ENCODE data around the gene SGTA. TPM values are rescaled to one million over a fixed set of nuclear protein-coding genes. Genes with fewer than 3 reads are reported as not detected.

SGTA gene
- total RNA-seq, 2 experiments from 2014 or later: 51.0 to 51.1 TPM

DNA sequence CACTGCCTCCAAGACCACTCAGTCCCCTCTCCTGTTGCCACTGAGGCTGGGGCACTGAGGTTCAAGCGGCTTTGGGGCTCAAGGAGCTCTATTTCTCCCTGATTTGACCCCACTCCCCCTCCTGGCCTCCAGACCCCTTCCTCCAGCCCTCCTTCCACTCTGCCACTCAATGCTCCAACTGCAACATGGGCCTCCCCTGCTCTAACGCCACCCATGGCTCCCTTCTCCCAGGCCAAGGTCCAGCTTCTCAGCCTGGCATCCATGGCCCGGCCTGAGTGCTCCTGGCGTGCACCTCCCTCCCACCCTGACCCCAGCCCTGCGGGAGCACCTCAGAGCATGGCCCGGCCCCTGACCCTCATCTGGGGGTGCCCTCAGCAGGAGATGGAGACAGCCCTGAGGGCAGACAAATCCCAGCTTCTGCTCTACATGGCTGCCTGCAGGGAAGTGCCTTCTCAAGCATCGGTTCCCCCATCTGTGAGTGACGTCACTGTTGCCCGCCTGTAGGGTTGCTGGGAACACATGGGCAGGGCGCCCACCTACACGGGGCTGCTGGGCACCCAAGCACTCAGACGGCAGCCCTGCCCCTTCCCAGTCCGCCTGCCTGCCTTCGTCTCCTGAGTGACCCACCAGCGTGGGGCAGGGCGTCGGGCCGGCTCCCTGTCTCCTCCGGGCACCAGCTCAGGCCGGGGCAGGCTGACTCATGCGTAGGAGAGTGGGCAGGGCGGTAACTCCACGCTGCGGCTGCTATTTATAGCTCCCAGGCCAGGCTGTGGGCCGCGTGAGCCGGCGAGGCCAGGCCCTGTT lies 60.3 kb downstream of the SGTA start:
- no peak overlapping the region for H3K27ac Mint-ChIP-seq
- peaks cover 6% of the 10 kb centered on the region for H3K4me1 Mint-ChIP-seq (ENCODE audit: low read depth)
- H3K9me3 Mint-ChIP-seq (ENCODE audit: insufficient read depth): no peaks in the 10 kb centered on the region
- POLR2A ChIA-PET: no interaction called here
- DNase-seq: no peak
- CTCF ChIA-PET: interaction anchor here (0.8 to 1.4 kb wide), 2 partner anchors 15 to 74 kb away, joined by 3 to 4 read pairs; no protein-coding TSS in a partner anchor
- H3K4me3 Mint-ChIP-seq: no peak overlapping the region
- no peak for ATAC-seq
- no peaks in the 10 kb centered on the region for H3K36me3 Mint-ChIP-seq (ENCODE audit: low read depth)
- peaks cover 25% of the 10 kb centered on the region for H3K27me3 Mint-ChIP-seq (ENCODE audit: low read depth)

DNA sequence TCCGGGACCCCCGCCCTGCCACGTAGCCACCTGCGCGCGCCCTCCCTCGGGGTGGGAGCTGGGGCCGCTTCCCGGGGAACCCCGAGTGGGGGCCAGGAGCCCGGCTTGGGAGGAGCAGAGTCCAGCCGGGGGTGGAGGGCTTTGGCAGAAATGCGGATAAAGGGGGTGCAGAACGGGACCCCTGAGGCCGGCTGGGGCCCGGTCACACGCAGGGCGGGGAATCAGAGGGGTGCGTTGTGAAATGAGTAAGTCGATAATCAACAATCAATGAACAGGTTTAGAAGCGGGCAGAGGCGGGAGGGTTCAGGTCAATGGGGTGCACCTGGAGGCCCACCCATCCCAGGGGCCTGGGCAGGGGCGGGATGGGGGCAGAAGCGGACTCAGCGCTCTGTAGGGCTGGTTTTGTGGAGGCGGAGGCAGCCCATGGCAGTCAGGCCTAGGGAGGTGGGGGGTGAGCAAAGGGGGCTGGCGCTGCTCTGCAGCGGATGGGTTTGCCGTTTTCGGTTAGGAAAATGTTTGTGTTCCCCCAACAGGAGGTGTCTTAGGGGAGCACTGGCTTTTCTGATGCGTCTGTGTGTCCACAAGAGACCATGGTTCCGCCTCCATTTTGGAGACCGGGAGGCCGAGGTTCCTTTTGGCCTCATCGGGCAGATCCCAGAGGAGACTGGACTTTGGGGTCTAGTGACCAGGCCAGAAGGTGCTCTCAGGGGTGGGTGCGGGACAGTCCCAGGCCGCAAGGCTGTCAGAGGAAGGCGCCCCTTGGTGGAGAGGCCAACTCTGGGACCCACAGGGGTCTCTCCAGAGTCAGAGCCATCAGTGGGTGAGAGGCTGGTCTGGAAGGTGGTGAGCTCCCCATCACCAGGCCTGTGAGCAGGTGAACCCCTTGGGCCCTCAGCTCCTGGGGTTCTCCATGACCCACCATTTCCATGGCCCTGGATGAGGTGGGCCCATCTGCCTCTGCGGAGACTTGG lies 61.2 kb downstream of the SGTA start:
- H3K27ac Mint-ChIP-seq: no peak overlapping the region
- no peak for ATAC-seq
- DNase-seq: no peak
- no peak overlapping the region for H3K4me3 Mint-ChIP-seq
- no peaks in the 10 kb centered on the region for H3K36me3 Mint-ChIP-seq (ENCODE audit: low read depth)
- H3K27me3 Mint-ChIP-seq (ENCODE audit: low read depth): peaks cover 23% of the 10 kb centered on the region
- H3K4me1 Mint-ChIP-seq (ENCODE audit: low read depth): peaks cover 2% of the 10 kb centered on the region
- ChIA-PET POLR2A (no interaction called here), CTCF (interaction anchor here (0.8 to 1.4 kb wide), 2 partner anchors 14 to 73 kb away, joined by 3 to 4 read pairs; no protein-coding TSS in a partner anchor)
- no peaks in the 10 kb centered on the region for H3K9me3 Mint-ChIP-seq (ENCODE audit: insufficient read depth)

DNA sequence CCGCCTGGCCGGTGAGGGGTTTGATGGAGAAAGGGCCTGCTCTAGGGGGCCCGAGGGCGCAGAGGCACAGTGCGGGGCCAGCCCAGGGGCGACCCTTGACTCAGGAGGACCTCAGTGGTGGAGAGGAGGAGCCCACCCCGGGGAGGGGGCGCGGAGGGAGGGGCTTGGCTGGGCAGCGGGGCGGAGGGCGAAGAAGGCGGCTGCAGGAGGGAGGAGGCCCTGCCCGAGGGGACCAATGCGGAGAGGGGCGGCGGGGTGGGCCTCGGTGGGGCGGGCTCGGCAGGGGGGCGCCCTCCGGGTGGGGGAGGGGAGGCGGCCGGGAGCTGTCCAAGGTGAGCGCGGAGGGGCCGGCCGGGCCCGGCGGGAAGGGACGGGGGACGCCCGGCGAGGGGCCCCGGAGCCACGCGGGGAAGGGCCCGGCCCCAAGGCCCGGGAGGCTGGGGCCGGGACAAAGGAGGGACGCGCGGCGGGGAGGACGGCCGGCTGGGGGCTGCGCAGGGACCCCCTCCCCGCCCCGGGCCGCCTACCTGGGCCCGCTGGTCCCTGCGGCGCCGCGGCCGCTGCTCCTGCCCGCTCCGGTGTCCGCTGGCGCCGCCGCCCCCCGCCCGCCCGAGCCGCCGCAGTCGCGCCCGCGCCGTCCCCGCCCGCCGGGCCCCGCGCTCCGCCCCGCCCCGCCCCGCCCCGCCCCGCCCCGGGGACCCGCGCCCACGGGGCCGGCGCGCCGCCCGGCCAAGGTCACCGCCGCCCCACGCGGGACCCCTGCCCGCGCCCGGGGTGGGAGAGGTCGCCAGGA lies 62.1 kb downstream of the SGTA start, which contains the start of gene DIRAS1:
TSS of gene DIRAS1 (minus strand) at position 596 of the 793 bp plus-strand sequence. CDS start 3,566 bp downstream, outside the sequence.
- CTCF ChIA-PET: no interaction called here
- Mint-ChIP-seq H3K9me3 (ENCODE audit: insufficient read depth) (no peaks in the 10 kb centered on the region), H3K27me3 (ENCODE audit: low read depth) (peaks cover 19% of the 10 kb centered on the region), H3K27ac (no peak within 1 kb of the TSS), H3K4me3 (no peak within 1 kb of the TSS), H3K36me3 (ENCODE audit: low read depth) (no peaks in the 10 kb centered on the region), H3K4me1 (ENCODE audit: low read depth) (no peaks in the 10 kb centered on the region)
- DNase-seq: no peak
- no peak for ATAC-seq
- POLR2A ChIA-PET: no interaction called here

DNA sequence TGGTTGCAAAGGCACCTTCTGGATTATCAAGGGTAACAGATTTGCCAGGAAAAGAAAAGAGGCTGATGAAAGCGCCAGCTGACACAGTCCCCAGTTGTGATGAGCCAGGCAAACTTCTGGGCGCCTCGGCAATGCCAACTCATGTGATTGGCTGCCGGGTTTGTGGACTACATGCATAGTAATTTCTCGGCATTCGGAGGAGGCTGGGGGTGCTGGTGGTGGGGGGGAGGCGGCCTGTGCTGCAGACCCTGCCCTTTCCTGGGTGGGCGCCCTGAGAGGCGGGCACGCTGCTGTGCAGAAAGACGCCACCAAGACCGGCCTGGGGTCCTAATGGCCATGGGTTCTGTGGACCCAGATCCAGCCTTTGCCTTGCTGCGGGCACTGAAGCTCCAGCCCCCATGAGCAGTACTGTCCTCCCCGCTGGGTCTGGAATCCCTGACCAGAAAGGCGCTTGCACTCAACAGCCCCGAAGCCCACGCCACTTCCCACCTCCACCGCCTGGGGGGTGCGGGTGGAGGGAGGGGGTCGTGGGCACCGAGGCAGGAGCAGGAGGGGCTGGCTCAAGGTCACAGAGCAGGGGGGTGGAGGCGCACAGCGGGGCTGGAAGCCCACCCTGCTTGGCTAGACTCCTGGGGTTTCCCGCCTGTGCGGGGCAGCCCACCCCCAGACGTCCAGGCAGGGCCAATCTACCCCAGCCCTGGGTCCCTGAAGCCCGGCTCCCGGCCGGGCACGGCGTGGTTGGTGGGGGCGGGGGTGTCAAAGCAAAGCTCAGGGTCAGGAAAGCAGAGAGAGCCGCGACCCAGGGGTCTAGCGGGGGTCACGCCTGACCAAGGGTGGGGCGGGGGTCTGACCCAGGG lies 62.9 kb downstream of the SGTA start:
- ChIA-PET POLR2A (no interaction called here), CTCF (no interaction called here)
- Mint-ChIP-seq H3K4me3 (no peak overlapping the region), H3K36me3 (ENCODE audit: low read depth) (peaks cover 3% of the 10 kb centered on the region), H3K27ac (no peak overlapping the region), H3K4me1 (ENCODE audit: low read depth) (no peaks in the 10 kb centered on the region), H3K27me3 (ENCODE audit: low read depth) (peaks cover 19% of the 10 kb centered on the region), H3K9me3 (ENCODE audit: insufficient read depth) (peaks cover 5% of the 10 kb centered on the region)
- ATAC-seq (no peak), DNase-seq (no peak)

DNA sequence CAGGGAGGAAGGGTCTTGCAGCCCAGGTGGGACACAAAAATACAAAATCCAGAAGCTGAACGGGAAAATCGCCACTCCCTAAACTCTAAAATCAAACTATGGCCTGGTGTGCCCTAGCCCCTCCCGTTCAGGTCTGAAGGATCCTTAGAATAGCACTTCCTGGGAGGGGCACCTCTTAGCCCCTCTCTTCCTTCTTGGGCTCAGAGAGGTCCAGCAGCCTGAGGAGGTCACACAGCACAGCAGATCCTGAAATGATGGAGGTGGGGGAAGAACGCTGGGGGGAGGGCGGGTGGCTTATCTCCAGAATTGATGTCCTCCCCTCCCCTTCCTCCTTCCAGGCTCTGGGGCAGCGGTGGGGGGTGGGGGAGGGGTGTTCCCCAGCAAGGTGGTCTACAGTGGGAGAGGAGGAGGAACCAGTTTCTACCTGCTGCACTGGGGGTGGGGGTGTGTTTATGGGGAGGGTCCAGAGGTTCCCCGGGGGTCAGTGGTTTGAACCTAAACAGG lies 63.8 kb downstream of the SGTA start:
- ChIA-PET CTCF (no interaction called here), POLR2A (no interaction called here)
- no peak overlapping the region for H3K27ac Mint-ChIP-seq
- peaks cover 3% of the 10 kb centered on the region for H3K36me3 Mint-ChIP-seq (ENCODE audit: low read depth)
- H3K4me1 Mint-ChIP-seq (ENCODE audit: low read depth): no peaks in the 10 kb centered on the region
- H3K4me3 Mint-ChIP-seq: no peak overlapping the region
- DNase-seq (no peak), ATAC-seq (no peak)
- peaks cover 19% of the 10 kb centered on the region for H3K27me3 Mint-ChIP-seq (ENCODE audit: low read depth)
- peaks cover 8% of the 10 kb centered on the region for H3K9me3 Mint-ChIP-seq (ENCODE audit: insufficient read depth)

DNA sequence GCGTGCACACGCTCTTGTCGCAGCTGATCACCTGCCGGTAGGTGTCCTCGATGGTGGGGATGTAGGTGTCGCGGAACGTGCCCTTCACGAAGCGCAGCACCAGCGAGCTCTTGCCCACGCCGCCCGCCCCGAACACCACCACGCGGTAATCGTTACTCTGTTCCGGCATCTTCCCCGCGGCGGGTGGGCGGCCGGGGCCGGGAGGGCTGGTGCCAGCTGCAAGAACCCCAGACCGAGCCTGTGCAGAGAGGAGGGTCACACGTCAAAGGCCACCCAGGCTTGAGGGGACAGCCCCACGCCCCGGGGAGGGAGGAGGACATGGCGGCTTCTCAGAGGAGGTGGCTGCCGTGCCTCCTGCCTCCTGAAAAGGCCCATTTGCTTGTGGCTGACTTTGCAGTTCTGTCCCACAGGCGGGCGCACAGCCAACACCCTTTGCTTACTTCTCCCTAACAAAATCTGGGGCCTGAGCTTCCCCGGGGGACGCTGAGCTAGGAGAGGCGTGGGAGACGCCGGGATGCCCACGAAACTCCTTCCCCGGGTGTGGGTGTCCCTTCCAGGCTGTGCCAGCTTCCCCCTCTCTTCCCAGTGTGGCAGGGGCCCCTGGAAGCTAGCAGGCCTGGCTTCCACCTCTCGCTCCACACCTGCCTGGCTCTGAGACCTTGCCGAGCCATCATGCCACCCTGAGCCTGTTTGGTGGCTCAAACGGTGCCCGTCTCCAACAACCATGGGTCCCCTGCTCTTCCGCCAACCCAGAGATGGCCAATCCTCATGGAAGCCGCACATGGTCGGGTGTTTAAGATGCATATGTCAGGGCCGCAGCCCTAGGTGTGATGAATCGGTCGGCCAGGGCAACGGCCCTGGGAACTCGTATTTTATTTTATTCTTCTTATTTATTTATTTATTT lies 65.2 kb downstream of the SGTA start:
- H3K9me3 Mint-ChIP-seq (ENCODE audit: insufficient read depth): peaks cover 8% of the 10 kb centered on the region
- POLR2A ChIA-PET: no interaction called here
- CTCF ChIA-PET: no interaction called here
- H3K36me3 Mint-ChIP-seq (ENCODE audit: low read depth): peaks cover 3% of the 10 kb centered on the region
- DNase-seq (no peak), ATAC-seq (no peak)
- H3K4me3 Mint-ChIP-seq: no peak overlapping the region
- no peaks in the 10 kb centered on the region for H3K4me1 Mint-ChIP-seq (ENCODE audit: low read depth)
- H3K27ac Mint-ChIP-seq: no peak overlapping the region
- peaks cover 19% of the 10 kb centered on the region for H3K27me3 Mint-ChIP-seq (ENCODE audit: low read depth)

DNA sequence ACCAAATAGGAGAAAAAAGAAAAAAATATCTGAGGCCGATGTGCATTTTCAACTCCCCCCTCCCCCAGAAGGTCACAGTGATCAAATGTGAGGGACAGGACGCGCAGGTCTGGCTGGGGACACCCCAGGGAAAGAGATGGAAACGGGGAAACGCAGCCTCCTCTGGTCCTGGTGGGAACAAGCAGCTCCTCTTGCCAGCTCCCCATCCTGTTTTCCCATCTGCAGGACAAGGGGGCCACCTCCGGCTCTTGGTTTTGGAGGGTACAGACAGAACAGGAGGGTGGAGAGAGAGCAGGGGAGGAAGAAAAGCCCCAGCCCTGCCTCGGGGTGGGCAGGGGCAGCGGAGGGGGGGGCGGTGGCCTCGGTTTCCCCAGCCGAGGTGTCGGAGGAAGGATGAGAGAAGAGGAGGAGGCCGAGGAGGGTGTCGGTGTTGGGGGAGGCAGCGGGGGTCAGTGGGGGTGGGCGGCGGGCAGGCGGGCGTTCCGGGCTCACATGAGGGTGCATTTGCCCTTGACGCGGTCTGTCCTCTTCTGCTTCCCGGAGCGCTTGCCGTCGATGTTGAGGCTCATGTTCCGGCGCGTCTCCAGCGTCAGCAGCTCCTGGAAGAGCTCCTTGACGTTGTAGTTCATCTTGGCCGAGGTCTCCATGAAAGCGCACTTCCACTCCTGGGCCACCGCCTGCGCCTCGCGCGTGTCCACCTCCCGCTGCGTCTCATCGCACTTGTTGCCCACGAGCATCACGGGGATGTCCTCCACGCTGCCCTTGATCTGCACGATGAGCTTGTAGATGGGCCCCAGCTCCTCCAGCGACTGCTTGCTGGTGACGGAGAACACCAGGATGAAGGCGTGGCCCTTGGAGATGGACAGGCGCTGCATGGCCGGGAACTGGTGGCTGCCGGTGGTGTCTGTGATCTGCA lies 66.1 kb downstream of the SGTA start:
- H3K27ac Mint-ChIP-seq: no peak overlapping the region
- H3K36me3 Mint-ChIP-seq (ENCODE audit: low read depth): peaks cover 3% of the 10 kb centered on the region
- POLR2A ChIA-PET: no interaction called here
- H3K9me3 Mint-ChIP-seq (ENCODE audit: insufficient read depth): peaks cover 8% of the 10 kb centered on the region
- H3K27me3 Mint-ChIP-seq (ENCODE audit: low read depth): peaks cover 14% of the 10 kb centered on the region
- DNase-seq: no peak
- H3K4me1 Mint-ChIP-seq (ENCODE audit: low read depth): no peaks in the 10 kb centered on the region
- CTCF ChIA-PET: interaction anchor here (0.6 kb wide), 1 partner anchor 27 kb away, joined by 4 read pairs; no protein-coding TSS in a partner anchor
- no peak for ATAC-seq
- H3K4me3 Mint-ChIP-seq: no peak overlapping the region

DNA sequence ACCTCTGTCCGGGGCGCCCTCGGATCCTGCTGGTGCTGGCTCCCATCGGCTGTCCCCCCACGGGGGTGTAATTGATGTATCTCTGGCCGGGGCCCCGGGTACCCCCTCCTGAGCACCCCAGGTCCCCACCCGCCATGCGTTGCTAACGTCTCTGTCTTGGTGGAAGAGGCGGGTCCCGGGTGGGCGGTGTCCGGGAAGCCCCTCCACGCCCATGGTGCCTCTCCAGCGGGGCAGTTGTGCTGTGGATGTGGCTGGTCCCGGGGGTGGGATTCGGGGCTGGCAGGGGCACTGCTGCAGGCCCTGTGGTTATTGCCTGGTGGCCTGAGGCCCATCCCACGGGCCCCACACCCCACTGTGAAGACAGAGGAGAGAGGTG lies 66.8 kb downstream of the SGTA start:
- CTCF ChIA-PET: no interaction called here
- no peak for ATAC-seq

DNA sequence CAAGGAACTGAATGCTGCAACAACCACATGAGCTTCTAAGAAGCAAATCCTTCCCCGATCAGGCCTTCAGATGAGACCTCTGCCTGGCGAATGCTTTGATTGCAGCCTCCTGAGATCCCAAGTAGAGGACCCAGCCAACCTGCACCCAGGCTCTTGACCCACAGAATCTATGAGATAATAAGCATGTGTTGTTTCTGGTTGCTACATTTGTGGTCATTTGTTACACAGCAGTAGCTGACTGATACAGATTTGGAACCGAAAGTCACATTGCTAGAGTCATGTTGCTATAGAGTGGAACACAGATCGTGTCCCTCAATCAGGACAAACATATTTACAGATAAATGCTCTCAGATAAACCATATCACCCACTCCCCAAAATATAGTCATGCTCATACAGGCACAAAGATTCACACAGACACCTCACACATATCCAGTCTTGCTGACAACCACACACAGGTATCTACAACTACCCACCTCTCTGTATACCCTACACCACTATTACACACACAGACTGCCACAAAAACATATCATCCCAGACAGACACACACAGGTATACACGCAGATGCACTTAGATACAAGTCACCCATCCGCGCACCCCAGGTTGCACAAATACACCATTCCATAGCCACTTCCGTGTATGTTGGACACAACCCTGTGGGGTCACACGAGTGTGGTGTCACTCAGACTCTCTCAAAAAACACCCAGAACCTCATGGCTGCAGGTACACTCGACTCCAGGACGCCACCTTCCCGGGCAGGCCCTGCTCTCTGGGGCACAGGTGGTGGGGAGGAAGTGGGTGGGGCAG lies 67.4 kb downstream of the SGTA start:
- ChIA-PET POLR2A (no interaction called here), CTCF (no interaction called here)
- DNase-seq (no peak), ATAC-seq (no peak)
- Mint-ChIP-seq H3K4me1 (ENCODE audit: low read depth) (no peaks in the 10 kb centered on the region), H3K4me3 (no peak overlapping the region), H3K27me3 (ENCODE audit: low read depth) (peaks cover 10% of the 10 kb centered on the region), H3K9me3 (ENCODE audit: insufficient read depth) (peaks cover 8% of the 10 kb centered on the region), H3K36me3 (ENCODE audit: low read depth) (peaks cover 3% of the 10 kb centered on the region), H3K27ac (no peak overlapping the region)

More for the DNA sequence above, 66.8 kb downstream of the SGTA start:
- Mint-ChIP-seq H3K4me3 (no peak overlapping the region), H3K36me3 (ENCODE audit: low read depth) (peaks cover 3% of the 10 kb centered on the region), H3K27me3 (ENCODE audit: low read depth) (peaks cover 10% of the 10 kb centered on the region), H3K9me3 (ENCODE audit: insufficient read depth) (peaks cover 8% of the 10 kb centered on the region), H3K4me1 (ENCODE audit: low read depth) (no peaks in the 10 kb centered on the region), H3K27ac (no peak overlapping the region)
- POLR2A ChIA-PET: no interaction called here
- DNase-seq: no peak
